Pulmonary artery endothelial cell (primary cell): Measurements from ENCODE around the gene MTERF4. TPM values are rescaled to one million over a fixed set of nuclear protein-coding genes. Genes with fewer than 3 reads are reported as not detected.

Experiments used
- DNase-seq: peaks from one replicate; pipeline ENCODE4 v3.0.0-alpha.2; 2011; ENCODE audit warnings: low read depth, low spot score
- total RNA-seq: library from RNA; depleted of rRNA; stranded (reverse); fragments of >200 nt; gene quantifications from 2 replicates; pipeline ENCODE4 v1.2.3, GENCODE V29; 2014

MTERF4 gene
- total RNA-seq, 1 donor from 2014 or later, result 48.1 TPM

DNA sequence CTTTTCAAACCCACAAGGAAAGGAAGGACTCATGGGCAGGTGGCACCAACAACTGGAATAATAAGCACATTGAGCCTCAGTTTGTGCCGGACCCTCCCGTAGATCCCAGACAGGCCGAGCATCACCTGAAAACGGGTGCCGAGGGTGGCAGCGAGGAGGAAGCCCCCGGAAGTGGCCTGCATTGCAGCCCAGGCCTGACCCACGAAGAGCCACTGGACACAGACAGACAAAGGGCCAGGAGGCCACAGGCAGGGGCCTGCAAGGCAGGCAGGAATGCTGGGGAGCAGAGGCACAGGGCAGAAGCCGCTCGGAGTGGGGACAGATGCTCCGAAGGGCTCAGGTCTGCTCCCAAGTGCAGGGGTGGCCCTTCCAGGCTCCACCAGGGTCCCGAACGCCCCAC, 31.7 kb downstream of the MTERF4 start:
- no peak for DNase-seq

DNA sequence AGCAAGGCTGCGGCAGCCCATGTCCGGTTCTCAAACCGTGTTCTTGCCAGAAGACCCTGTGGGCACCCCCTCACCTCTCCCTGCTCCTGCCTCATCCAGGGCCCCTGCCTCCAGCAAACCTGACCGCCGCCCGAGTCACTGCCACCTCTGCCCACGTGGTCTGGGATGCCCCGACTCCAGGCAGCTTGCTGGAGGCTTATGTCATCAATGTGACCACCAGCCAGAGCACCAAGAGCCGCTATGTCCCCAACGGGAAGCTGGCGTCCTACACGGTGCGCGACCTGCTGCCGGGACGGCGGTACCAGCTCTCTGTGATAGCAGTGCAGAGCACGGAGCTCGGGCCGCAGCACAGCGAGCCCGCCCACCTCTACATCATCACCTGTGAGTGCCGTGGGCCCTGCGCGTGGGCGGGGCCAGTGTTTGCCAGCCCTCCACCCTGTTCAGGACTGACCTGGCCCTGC, 32.2 kb downstream of the MTERF4 start:
- DNase-seq, result no peak

DNA sequence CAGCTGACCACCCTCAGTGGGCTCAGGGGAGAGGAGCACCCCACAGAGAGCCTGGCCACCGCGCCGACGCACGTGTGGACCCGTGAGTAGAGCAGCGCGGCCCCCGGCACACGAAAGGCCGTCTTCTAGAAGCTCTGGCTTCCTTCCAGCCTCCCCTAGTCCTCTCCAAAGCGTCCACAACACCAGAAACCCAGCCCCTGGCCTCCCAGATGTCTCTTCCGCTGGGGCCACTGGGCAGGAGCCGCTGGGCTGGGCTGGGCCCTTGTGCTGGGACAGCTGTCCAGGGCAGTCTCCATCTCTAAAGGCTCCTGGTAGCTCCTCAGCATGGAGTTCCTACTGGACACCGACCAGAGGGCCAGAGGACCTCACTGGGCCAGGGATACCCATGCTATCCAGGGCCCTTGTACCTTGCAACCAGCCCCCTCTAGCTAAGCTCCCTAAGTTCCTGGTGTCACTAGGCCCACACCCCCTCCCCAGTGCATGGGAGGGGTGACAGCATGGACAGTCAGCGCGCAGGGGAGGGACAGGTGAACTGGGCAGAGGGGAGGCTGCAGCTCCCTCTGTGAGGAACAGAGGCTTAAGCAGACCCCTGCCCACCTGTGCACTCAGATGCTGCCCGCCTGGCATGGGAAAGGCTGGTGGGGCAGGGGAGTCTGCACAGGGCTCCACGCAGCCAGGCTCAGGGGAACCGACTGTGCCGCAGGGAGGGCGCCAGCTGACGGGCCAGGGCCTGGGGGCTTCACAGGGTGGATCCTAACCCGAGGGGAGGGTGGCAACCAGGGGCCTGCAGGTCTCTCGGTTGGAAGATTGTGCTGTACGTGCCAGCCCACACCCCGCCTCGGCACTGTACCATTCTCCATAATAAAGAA, 32.9 kb downstream of the MTERF4 start:
- no peak for DNase-seq

DNA sequence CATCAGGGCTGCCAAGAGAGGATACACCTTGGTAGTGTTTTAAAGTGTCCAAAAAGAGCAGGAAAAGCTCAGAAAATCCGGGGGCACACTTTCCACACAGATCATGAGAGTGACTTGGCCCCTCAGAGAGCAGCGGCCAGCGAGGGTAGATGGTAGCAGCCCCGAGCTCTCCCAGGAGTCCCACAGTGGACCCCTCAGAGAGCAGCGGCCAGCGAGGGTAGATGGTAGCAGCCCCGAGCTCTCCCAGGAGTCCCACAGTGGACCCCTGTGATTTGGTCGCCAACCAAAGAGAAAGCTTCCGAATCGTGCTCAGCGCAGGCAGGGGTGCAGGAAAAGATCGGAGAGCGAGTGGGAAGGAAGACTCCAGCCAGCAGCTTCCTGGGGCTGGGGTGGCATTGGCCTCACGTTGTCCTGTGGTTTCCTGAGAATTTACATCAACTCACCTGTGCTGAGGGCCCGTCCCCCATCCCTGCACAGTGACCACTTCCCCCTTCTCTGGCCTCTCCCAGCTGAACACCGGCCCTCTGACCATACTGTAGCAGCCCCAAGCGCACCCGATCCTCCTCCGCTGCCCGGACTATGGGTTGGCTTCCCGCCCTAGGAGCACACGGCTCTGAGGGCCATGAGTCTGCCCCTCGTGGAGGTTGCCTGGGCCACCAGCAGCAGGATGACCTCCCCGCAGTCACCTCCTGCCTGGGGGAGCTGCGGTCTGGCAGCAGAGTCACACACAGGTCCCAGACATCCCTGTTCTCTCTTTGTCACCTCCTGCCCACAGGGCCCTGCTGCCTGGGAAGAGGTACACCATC, 33.7 kb downstream of the MTERF4 start:
- DNase-seq, result no peak

DNA sequence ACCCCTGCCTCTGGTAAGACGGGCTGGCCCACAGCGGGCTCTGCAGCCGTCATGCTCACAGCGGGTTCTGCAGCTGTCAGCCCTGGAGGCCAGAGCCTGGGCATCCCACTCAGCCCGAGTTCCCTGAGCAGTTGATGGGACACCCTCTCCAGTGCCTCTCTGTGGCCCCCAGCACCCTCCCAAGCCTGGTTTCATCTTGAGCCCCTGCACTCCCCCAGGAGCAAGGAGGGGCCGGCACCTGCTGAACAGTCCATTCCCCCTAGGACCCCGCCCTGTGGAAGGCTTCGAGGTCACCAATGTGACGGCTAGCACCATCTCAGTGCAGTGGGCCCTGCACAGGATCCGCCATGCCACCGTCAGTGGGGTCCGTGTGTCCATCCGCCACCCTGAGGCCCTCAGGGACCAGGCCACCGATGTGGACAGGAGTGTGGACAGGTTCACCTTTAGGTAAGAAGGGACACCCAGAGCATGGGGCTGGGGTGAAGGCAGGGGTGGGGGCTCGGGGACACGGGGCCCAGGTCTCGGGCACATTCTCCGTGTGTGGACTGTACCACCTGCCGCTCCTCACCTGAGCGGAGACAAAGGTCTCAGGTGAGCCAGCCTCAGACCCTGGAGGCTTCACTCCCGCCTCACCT, 34.5 kb downstream of the MTERF4 start:
- DNase-seq, result no peak

DNA sequence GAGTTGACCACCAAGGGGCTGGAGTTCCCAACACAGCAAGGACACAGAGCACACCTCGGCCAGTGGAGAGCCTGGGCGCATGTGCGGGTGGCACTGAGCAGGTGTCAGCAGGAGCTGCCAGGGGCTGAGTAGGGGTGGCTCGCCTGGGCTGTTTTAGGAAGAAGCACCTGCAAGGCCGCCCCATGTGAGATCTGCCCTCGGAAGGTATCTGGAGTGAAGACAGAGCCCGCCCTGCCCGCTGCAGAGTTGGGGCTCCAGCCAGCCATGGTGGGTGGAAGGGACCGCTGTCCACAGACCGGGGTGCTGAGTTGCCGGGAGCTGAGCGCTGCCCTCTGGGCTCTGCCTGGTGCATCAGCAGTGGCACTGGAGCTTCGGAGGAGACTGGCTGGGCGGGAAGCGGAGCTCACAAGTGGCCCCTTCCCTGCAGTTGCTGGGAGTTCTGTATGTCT, 35.2 kb downstream of the MTERF4 start:
- no peak for DNase-seq

DNA sequence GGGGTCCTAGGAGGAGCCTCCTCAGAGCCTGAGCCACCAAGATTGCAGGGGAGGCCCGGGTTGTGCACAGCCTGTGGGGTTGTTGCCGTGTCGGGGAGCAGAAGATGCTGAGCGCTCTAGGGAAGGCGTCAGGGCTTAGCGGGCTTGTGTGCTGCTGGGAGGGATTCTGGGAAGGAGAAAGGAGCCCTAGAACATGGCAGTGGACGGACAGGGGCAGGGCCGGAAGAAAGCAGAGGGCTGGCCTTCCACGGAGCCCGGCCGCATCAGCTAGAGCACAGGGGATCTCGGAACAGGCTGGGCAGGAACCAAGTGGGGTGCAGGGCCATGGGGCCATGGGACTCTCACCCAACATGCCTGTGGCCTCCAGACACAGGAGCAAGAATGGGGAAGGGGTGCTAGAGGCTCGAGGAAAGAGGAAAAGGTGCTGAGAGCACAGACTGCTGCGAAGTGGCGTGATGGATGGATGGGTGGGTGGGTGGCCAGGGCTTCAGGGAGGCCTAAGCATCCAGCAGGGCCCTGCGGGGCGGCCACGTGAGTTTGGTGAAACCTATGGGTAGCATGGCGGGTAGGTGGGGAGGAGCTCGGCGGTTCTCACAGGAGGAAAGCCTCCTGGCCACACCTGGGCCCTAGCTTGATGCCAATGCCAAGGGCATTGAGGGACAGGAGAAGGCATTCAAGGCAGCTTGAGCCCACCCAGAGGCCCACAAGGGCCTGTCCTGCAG, 35.8 kb downstream of the MTERF4 start:
- DNase-seq, result no peak

DNA sequence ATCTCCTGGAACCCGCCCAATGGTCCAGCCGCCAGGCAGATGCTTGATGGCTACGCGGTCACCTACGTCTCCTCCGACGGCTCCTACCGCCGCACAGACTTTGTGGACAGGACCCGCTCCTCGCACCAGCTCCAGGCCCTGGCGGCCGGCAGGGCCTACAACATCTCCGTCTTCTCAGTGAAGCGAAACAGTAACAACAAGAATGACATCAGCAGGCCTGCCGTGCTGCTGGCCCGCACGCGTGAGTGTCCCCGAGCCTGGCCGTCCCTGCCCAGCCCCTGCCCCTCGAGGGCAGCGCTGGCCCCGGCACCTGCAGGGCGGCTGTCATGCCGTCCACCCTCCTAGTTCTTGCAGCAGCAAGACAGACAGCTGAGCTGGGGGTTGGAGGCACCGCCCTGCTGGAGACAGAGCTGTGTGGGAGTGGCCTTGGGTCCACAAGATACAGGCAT, 36.7 kb downstream of the MTERF4 start:
- no peak for DNase-seq

DNA sequence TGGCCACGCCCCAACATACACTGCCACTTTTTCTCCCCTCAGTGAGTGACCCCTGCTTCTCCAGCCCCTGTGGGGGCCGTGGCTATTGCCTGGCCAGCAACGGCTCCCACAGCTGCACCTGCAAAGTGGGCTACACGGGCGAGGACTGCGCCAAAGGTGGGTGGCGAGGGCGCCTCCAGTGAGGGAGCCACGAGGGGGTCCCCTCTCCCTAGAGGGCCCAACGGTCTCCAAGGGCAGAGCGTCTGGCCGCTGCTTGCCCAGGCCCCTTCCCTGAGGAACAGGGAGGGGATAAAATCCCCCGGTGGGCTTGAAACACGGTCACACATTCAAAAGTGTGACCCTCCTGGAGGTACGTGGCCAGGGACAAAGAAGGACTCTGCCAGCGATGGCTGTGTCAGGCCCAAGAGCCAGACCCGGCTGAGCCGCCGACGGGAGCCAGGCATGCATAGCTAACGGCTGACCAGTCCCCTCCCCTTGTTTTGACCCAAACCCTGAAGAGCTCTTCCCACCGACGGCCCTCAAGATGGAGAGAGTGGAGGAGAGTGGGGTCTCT, 37.2 kb downstream of the MTERF4 start:
- no peak for DNase-seq

DNA sequence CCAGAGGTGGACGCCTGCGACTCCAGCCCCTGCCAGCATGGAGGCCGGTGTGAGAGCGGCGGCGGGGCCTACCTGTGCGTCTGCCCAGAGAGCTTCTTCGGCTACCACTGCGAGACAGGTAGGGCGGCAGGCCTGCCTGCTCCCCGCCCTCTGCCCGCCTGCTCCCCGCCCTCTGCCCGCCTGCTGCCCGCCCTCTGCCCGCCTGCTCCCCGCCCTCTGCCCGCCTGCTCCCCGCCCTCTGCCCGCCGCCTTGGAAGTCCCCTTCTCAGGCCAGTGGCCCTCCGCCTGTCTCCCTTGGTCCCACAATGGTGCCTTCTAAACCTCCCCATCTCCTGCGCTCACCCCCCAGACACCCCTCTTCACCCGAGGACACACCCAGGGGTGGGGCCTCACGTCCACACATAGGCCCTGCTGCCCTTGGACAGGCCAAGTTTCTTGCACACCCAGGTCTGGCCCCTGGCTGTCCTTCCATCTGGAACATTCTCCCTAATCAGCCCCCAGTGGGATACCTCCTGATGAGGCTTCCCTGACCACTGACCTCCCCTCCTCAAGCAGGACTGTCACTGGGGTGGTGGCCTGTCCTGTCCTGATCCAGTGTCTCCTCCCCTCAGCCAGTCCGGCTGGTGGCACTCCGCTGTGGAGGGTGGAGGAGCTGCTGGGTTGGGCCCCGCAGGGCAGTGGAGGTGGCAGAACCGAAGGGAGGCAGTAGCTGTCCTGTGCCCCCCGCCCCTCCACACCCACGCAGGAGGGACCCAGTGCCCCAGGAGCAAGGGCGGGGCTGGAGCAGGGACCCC, 37.9 kb downstream of the MTERF4 start:
- DNase-seq, result no peak

DNA sequence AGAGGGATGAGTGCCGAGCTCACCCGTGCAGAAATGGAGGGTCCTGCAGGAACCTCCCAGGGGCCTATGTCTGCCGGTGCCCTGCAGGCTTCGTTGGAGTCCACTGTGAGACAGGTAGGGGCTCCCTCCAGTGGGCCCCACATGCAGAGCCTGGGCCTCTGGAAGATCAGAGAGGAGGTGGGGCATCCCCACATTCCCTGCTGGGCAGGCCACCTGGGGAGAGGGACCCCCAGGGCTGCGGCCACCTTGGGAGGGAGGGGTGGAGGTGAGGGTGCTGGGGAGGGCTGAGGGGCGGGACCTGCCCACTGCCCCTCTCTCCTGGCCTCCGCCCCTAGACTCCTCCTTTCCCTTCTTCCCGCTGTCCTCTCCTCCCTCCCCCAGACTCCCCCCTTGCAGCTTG, 38.5 kb downstream of the MTERF4 start:
- DNase-seq, result no peak

DNA sequence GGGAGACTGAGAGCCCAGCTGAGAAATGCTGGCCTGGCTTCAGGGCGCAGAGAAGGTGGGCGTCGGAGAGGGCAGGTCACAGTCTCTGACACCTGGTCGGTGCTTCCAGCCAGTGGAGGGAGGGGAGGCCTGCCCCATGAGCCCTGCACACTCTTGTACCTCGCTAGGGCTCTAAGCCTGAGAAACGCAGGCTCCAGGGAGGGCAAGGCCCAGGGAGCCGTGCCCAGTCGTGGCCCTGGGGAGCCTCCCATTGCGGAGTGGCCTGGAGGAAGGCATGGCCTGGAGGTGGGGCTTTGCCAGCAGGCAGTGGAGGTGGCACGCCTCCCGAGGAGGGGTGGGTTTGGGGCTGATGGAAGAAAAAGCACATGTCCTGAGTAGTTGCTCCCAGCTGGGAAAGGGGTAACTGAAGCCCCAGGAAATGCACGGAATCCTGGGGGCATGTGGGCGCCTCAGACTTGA, 39.0 kb downstream of the MTERF4 start:
- DNase-seq, result no peak

DNA sequence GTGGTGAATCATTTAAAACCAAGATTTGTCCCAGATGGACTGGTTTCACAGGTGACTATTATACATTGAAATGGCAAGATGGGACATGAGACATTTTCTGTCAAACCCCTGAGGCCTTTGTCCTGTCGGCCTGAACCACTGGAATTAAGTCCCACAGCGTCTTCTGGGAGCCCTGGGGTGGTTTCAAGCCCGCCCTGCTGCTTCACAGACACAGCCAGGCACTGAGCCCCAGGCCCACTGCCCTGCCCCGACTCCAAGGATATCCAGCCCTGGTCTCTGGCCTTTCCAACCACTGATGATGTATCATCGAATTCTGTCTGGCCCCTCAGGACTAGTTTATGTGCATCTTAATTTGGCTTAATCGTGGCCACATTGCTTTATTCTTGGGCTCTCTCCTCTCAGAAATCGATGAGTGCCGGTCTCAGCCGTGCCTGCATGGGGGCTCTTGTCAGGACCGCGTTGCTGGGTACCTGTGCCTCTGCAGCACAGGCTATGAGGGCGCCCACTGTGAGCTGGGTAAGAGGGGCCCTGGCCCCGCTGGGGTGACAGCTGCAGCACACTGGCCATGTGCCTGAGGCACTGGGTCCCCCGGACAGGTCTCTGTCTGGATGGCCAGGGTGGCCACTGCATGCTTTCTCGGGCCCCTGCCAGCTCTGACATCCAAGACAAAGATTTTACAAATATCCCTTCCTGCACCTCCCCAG, 39.5 kb downstream of the MTERF4 start:
- DNase-seq, result no peak

DNA sequence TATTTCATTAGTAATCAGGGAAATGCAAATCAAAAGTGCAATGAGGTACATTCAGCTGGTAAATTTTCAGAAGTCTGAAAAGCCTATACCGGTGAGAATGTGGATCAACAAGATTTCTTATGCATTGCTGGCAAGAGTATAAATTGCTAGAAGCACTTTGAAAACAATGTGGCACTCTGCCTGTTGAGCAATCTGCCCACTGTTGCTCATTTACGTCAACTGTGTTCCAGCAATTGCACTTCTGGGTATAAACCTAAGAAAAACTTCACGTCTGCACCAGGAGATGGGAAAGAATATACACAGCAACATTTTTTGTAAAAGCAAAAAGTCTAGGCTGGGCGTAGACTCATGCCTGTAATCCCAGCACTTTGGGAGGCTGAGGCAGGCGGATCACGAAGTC, 40.8 kb downstream of the MTERF4 start:
- DNase-seq, result no peak

DNA sequence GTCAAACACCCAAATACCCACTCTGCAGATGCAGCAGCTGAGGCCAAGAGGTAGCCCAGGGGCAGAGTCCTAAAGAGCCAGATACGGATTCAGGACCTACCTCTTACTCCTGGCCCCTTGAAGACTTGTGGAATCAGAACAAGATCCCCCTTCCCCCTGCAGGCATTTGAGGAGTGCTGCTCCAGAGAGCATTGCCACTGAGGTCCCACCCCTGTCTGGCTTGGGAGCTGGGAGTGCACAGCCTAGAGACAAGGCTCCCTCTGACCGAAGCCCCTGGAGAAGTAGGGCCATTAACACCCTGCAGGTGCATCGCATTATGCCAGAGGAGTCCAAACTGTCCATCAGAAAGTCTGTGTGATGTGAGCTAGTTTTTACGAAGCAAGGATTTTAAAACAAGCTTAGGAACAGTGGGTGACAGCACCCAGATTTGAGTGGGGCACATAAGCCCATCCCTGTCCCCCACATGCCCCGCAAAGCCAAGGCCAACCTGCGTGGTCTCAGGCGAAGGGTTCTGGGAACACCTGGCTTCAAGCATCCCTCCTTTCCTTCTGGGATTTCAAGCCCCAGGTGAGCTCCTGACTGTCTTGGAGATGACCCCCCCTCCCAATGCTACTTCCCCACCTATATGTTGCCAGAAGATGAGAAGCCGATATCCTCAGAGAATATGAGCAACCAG, 48.4 kb downstream of the MTERF4 start:
- DNase-seq, result no peak

DNA sequence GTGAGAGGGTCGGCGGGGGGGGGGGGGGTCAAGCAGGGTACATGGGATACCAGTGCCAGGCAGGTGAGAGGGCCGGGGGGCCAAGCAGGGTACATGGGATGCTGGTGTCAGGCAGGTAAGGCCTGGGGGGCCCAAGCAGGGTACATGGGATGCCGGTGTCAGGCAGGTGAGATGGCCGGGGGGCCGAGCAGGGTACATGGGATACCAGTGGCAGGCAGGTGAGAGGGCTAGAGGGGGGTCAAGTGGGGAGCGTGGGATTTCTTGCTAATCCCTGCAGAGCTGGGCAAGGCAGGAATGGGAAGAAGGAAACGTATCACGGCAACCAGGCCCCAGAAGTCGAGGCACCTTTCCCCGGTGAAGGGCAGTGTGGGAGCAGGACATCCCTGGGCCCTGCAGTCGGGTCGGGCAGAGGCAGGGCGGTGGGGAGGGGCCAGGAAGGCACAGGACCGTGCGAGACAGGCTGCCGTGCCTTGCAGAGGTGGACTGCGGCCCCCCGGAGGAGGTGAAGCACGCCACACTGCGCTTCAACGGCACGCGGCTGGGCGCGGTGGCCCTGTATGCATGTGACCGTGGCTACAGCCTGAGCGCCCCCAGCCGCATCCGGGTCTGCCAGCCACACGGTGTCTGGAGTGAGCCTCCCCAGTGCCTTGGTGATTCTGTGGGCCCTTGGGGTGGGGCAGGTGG, 49.3 kb downstream of the MTERF4 start:
- DNase-seq, result no peak

DNA sequence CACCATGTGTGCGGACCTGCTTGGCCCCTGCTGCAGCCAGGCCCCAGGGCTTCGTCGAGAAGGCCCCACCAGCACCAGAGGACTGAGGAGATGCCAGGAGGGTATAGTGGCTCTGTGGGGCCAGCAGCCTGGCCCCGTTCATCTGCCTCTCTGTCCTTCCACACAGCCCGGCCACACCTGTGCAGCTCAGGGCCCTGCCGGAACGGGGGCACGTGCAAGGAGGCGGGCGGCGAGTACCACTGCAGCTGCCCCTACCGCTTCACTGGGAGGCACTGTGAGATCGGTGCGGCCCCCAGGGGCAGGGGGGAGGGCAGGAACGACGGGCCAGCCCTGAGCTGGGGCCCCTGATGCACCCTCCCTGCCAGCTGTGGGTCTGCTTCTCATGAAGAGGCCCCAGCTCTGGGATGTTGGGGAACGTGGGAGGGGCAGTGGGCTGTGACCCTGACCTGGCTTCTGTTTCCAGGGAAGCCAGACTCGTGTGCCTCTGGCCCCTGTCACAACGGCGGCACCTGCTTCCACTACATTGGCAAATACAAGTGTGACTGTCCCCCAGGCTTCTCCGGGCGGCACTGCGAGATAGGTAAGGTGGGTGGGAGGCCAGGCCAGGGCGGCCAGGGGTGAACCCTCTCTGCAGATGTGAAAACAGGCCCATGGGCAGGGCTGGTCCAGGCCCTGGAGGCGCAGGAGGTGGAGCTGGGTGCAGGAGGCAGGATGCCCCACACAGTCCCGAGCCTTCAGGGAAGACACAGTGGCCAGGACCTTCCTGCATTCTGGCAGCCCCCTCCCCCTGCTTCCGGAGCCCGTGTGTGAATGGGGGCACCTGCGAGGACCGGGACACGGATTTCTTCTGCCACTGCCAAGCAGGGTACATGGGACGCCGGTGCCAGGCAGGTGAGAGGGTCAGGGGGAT, 50.3 kb downstream of the MTERF4 start:
- no peak for DNase-seq
